GM19372 (cell line): ENCODE measurements around the gene MYOCOS.

ENCODE experiments used
- ATAC-seq: cut with Tn5 transposase; IDR thresholded peaks from one replicate; pipeline ENCODE4 v1.9.1; 2021; ENCODE audit warnings: mild to moderate bottlenecking, low read depth, moderate library complexity; ENCODE audit not compliant: unreplicated experiment

MYOCOS gene

DNA sequence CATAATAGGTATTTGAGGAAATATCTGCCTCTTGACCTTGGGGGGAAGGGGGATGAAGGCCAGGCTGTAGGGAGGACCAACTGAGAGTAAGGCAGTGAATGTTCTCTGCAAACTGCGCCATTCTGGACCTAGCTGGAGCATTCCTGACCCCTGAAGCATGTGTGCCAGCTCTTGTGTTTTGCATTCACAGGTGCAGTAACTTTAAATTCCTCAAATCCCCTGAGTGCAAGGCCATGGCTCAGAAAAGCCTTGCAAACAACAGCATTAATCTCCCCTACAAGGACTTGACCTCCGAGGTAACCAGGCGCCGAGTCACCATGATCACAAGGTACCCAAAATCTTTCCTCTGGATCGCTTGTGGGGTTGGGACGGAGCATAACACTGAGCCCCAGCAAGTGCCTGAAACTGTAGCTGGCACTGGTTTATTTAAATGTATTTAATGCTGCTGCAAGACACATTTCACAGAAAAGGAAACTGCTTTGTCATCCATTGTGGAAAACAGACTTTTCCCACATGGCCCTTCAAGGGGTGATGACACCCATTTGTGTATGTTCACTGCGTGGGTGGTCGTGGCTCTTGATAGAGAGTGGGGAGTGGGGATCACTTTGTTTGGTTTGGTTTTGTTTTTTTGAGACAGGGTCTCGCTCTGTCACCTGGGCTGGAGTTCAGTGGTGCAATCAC lies 1.7 kb downstream of the MYOCOS start:
- ATAC-seq, result no peak

DNA sequence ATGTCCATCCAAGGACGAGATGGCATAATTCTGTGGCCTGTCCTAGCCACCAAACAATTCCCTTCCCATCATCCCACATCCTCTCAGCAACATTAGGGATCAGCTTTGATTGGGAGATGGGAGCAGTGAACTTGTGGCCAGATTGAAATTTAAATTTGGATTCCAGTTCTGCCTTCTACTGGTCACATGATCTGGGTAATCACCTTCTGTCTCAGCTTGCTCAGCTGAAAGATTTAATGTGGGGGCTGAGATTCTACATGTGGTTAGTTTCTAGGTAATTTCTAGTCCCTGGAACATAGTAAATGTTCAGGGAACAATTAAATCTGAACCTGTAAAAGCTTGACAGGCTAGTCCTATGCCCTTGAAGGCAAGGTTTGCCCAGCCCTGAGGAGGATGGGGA lies 3.2 kb downstream of the MYOCOS start:
- no peak for ATAC-seq

DNA sequence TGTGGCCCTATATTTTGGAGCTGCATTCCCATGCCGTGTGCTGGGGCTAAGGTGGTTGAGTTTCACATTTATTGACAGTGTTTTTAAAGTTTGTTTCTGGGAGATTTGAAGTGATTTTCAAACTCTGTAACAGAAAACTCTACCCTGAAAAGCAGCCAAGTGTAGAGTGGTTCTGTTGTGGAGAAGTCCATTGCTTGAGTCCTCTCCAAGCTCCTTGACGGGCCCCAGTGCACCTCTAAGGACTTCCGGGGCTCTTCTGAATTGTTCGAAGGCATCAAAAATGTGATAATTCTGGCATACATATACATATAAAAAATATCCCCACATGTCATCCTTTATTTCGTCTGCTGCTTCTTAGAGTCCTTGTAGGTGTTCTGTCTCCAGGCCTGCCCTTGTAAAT lies 5.0 kb downstream of the MYOCOS start:
- ATAC-seq, result no peak

DNA sequence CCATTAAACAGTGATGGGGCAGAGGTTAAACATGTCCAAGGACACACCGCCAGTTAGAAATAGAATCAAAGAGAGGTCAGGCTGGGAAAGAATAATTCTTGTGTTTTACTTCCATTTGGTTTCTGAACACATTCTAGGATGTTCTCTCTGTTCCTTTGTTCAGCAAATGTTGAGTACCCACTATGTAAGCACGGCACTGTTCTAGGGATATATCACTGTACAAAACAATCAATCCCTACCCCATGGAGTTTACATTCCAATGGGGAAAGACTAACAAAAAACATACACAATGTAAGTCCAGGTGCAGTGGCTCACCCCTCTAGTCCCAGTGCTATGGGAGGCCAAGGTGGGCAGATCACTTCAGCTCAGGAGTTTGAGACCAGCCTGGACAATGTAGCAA lies 6.2 kb downstream of the MYOCOS start:
- ATAC-seq, result no peak

DNA sequence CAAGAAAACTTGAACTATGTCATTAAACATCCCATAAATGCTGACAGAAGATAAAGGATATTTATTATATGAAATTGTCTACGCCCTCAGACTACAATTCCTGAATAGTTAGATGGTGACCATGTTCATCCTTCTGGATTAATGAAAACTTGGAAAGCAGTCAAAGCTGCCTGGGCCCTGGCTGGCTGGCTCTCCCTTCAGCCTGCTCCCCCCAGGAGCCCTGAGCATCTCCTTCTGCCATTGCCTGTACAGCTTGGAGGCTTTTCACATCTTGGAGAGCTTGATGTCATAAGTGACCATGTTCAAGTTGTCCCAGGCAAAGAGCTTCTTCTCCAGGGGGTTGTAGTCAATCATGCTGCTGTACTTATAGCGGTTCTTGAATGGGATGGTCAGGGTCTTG lies 13.6 kb downstream of the MYOCOS start:
- no peak for ATAC-seq

DNA sequence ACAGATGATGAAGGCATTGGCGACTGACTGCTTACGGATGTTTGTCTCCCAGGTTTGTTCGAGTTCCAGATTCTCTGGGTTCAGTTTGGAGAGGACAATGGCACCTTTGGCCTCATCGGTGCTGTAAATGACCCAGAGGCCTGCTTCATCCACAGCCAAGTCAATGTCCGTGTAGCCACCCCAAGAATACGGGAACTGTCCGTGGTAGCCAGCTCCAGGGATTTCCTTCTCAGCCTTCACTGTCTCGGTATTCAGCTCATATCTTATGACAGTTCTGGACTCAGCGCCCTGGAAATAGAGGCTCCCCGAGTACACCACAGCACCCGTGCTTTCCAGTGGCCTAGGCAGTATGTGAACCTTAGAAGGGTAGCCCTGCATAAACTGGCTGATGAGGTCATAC lies 14.1 kb downstream of the MYOCOS start:
- ATAC-seq, result no peak

DNA sequence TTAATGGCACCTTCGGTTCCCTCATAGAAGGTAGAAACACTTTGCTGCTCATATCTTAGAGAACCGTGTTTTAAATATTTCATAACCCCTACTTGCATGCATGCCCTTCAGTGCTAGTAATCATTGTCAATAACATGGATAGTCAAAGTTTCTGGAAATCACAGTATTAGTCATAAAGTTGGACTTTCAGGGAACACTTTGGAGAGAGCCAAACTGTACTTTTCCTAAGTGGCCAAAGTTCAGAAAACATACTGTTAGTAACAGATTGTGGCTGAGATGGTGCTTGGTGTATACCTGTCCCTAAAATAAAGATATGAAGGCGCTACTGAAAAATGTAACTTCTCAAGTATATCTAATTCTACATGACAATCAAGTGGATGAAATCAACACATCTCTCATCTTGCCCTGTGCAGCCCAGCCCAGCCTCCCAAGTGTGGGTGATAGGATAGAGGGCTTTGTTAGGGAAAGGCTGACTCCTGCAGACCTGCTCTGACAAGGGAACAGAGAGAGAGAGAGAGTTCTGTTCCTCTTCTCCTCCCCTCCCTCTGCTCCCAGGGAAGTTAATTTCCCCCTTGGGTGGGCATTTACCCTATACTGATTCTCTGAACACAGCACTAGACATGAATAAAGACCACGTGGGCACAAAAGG lies 16.0 kb downstream of the MYOCOS start:
- ATAC-seq, result no peak

DNA sequence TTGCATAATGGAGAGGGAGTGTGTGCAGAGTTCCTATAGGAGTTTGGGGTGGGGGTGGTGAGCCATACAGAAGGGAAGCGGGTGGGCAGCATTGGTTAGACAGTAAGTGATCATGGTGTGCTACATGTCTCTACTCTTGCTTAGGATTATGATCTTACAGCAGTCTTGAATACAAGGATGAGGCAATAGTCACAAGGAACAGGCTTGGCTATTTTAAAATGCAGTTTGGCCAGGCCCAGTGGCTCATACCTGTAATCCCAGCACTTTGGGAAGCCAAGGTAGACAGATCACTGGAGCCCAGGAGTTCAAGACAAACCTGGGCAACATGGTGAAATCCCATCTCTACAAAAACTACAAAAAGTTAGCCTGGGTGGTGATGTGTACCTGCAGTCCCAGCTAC lies 18.2 kb downstream of the MYOCOS start:
- no peak for ATAC-seq

DNA sequence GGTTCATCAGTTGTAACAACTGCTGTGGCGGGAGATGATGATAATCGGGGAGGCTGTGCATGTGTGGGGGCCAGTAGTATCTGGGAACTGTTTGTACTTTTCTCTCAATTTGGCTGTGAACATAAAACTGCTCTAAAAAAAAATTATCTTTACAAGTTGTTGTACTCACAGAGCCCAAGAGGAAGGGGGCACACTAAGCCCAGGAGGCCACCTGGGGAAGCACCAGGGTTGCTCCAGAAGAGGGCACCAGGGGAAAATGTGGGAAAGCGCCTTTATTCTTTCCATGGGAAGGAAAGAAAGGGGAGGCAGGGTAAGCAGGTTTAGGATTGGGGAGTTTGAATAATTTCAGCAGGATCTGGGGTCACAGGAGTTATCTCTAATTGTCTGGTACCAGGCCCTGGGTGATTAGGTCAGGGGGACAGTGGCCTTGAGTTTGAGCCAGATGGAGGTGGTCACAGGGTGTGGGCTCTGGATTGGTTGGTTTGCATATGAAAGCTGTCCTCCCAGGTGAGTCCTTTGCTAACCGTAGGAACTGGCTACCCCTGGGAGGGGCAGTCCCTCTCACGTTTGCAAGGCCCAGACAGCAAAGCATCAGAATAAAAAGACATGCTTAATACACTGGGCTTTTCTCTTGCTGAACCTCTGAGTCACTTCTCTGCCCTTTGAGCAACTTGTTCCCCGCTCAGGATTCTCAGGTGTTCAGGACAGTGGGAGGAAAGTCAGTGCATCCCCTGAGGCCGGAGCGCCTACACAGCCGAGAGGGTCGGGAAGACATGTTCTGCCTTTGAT lies 19.2 kb downstream of the MYOCOS start:
- no peak for ATAC-seq

DNA sequence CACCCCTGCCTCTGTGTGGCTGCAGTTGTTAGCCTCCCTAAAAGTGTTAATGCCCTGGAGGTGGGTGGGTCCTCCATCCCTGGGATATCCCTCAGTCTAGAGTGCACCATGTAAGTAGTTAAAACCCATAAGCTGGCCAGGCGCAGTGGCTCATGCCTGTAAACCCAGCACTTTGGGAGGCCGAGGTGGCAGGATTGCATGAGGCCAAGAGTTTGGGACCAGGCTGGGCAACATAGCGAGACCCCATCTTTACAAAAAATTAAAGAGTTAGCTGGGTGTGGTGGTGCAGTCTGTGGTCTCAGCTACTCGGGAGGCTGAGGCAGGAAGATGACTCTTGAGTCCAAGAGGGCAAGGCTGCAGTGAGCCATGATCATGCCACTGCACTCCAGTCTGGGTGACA lies 20.2 kb downstream of the MYOCOS start:
- no peak for ATAC-seq

DNA sequence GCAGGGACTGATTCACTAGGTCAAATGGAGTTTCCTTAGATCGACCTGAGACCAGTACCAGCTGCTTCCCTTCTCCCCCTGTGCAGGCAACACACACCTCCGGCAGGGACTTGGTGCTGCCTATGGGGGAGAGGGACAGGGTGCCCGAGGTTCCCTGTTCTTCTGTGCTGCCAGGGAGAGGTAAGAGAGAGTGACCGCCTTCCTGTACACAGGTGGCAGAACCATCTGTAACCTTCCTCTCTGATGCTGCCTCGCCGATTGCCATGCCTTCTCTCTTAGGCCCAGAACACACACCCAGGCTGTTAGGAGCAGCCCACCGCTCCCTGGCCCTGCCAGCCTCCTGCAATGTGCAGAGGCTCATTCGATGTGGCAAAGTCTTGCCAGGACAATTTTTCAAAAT lies 21.1 kb downstream of the MYOCOS start:
- no peak for ATAC-seq

DNA sequence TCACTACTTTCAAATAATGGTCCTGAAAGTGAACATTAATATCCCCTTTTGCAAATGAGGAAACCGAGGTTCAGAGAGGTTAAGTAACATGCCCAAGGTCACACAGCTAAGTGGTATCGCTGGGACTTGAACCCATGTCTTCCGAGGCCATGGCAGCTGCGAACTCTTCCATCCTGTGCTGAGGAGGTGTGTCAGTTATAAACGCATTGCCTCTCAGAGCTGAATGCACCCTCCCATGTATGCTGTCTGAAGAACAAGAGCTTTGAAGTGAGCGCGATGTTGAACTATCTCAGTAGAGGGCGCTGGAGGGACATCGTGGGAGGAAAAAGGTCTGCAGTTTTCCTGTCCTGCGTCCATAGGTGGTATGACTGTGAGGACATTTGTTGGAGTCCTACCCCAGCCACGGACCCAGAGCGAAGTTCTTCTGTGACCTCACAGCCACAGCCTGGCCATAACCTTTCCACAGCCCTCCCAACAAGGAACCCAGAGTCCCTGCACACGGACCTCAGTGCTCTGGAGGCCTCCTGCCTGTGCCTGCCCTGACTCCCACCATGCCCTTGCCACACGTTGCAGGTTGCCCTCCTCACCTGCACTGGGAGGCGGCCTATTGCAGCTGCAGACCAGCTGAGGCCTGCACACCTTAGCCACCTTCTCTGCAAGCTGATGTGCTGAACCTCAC lies 22.9 kb downstream of the MYOCOS start:
- peak; percentile 64 for ATAC-seq

DNA sequence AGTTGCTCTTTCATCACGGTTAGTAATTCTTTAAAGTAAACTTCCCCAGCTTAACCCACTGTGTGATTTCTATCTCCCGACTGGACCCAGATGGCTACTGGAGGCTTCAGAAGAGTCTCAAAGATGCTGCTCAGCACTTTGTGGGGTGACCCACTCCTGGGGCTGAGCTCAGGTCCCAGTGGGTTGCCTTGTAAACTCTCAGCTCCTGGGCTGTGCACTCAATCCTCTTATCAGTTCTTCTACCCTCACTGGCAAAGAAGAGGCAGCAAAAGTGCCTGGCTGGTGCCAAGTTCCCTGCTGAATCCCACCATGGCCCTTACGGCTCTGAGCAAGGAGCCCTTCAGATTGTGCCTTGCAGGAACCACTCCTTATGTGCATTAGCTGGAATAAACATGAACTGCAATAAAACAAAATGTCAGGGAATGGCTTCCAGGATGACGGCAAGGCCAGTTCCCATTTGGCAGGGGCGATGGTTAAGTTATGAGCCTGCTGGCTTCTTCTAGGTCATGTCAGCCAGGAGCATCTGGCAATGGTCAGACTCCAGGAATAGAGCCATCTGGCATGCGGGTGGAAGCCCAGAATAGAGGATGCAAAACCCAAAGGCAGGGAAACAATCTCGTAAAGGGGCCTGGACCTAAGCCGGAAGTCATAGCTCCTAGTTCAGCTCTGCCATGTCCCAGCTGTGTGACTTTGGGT lies 23.7 kb downstream of the MYOCOS start:
- no peak for ATAC-seq

DNA sequence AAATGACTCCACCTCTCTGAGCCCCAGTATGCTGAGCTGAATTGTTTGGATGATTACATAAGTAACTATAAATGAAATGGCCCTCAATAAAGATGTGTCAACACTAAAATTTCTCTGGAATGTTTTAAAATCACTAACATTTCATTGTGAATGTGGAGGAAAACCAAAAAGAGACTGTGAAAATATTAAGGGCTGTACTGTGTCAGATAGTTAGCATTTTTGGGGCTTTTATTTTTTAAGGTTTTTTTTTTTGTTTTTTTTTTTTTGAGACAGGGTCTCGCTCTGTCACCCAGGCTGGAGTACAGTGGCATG lies 24.2 kb downstream of the MYOCOS start:
- ATAC-seq, result no peak

DNA sequence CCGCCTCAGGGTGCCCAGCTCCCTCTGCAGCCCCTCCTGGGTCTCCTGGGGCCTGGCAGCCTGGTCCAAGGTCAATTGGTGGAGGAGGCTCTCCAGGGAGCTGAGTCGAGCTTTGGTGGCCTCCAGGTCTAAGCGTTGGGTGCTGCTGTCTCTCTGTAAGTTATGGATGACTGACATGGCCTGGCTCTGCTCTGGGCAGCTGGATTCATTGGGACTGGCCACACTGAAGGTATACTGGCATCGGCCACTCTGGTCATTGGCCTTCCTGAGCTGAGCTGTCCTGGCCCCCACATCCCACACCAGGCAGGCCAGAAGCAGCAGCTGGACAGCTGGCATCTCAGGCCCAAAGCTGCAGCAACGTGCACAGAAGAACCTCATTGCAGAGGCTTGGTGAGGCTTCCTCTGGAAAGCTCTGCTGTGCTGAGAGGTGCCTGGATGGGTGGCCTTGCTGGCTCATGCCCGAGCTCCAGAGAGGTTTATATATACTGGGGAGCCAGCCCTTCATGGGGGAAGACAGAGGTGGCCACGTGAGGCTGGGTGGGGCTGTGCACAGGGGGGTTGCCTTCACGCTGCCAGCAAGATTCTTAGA lies 30.3 kb downstream of the MYOCOS start, which contains the start of gene MYOC:
TSS of gene MYOC (minus strand) at position 455 of the 589 bp plus-strand sequence. CDS start at position 378, 77 bp downstream.
- ATAC-seq, result no peak

DNA sequence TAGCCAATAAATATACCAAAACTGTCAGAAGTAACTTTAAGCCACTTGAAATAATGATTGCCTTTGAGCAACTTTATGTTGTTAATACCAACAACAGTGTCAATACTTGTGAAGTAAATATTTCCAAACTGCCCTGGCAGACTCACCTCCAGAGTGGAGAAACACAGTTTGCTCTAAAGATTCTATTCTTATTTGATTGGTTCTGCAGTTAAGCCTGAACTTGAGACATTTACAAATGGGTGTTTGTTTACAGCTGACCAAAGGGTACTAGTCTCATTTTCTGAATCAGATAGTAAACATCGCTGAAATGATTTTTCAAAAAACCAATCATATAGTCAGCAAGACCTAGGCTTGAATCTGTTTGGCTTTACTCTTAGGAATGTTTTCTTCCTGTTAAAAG lies 31.8 kb downstream of the MYOCOS start:
- no peak for ATAC-seq

DNA sequence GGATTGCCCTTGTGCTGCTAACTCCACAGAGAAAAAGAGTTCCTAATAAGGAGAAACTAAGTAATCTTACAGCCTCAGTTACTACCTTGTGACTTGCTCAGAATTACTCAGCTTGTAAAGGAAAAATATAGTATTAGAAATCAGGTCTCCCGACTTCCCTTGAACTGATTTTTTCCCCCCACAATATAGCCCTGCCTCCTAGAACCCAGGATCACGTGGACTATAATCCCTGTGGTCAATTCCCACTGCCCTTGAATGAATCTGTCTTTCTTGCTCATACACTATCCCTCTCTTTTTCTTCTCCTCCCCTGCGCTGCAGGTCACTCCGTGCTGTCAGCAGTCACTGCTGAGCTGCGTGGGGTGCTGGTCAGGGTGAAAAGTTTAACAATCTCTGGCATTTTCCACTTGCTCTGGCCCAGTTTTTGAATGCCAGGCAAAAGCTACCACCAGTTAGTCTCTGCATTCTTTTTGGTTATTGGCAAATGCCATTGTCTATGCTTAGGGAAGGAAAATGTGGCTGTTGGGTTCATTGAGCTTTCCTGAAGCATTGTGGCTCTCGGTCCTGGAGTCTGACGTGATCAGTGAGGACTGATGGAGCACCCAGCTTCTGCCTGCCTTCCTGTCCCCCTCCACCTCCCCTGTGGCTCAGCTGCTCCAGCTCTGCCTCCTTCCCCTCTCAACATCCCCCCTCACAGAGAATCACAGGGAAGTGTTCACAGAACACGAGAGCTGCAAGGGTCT lies 32.3 kb downstream of the MYOCOS start:
- no peak for ATAC-seq

DNA sequence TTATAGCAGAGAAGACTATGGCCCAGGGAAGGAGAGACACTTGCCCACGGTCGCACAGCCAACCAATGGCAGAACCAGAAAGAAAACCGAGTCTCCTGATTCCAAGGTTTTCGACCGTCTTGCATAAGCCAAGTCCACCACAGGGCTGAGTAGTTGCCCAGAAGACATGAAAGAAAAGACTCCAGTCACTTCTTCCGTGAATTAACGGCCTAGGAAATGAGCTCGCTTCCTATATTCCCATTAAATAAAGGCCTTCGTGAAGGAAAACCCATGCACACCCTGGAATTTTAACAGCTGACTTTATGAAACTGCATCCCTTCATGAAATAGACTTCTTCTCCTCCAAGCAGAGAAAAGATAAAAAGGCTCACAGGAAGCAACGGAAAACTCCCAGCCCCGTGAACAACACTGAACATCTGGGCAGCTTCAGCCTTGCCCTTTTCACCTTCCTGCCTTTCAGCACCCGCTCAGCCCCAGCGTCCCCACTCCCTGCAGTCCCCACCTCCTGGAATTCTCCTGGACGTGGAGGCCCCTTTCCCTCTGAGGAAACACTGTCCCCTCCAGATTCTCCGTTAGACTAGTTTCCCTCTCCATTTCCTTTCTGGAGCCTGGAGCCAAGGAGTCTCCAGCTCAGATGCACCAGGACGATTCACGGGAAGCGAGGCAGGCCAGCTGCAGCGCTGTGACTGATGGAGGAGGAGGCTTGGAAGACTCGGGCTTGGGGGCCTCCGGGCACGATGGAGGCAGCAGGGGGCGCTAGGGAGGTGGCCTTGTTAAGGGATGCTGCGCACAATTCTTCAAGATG lies 33.1 kb downstream of the MYOCOS start:
- no peak for ATAC-seq

DNA sequence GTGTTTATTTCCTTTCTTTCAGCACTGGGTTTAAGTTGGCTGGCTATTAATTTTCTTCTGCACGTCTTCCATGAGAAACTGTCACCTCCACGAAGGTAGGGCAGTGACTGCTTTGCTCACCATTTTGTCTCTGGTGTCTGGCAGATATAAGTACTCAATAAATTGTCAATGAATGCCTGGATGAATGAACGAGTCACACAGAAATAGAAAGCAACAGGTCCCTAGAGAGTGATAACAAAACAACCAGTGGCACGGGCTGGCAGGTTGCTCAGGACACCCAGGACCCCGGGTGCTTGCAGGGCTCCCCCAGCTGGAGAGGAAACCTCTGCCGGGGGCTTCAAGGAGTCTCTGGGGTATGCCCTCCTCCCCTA lies 33.7 kb downstream of the MYOCOS start:
- no peak for ATAC-seq
